GM19463 (cell line): Measurements from ENCODE around the gene SCAMP4.
"Not testable (repeated sequence)": the region's sequence is repeated elsewhere in the genome, so short reads cannot be mapped to it uniquely, and the experiment has no call there.

ENCODE experiments used
- ATAC-seq: cut with Tn5 transposase; IDR thresholded peaks from one replicate; pipeline ENCODE4 v1.9.1; 2021; ENCODE audit warnings: mild to moderate bottlenecking, moderate library complexity; ENCODE audit not compliant: unreplicated experiment

SCAMP4 gene

GRCh38 chr19:1882786-1883692, 22.2 kb upstream of the SCAMP4 start:
- ATAC-seq, result no peak

GRCh38 chr19:1883784-1884183, 21.4 kb upstream of the SCAMP4 start:
- no peak for ATAC-seq

GRCh38 chr19:1884291-1884718, 20.9 kb upstream of the SCAMP4 start:
- ATAC-seq, result no peak

- ATAC-seq, result peak; percentile 15
Observed at GRCh38 chr19:1884719-1885334, 20.4 kb upstream of the SCAMP4 start.

GRCh38 chr19:1885398-1886119, 19.6 kb upstream of the SCAMP4 start, which contains the start of gene ABHD17A:
Gene ABHD17A (minus strand): TSS chr19:1885496. CDS start chr19:1881566, 3,930 bp downstream.
- ATAC-seq, result peak; percentile 93

DNA sequence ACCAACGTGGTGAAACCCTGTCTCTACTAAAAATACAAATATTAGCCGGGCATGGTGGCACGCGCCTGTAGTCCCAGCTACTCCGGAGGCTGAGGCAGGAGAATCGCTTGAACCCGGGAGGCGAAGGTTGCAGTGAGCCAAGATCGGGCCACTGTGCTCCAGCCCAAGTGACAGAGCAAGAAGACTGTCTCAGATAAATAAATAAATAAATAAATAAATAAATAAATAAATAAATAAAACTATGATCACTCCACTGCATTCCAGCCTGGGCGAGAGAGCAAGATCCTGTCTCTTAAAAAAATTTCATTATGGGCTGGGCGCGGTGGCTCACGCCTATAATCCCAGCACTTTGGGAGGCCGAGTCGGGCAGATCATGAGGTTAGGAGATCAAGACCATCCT, 18.8 kb upstream of the SCAMP4 start:
- ATAC-seq, result not testable (repeated sequence)

GRCh38 chr19:1888385-1888784, 16.8 kb upstream of the SCAMP4 start:
- ATAC-seq, result no peak

DNA sequence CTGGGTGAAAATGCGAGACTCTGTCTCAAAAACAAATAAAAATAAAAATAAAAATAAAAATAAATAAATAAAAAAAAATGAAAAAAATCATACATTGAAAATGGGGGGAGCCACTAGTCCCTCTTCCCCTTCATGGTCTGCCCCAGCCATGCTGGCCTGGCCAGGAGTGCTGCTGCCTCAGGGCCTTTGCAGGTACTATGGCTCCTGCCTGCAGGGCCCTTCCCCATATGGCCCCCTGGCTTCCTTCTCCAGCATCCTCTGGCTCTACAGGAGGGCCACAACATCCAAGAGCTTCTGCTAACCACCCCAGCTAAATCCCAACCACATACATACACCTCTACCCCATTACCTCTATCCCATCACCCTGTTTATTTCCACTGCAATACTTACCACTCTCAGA, 15.3 kb upstream of the SCAMP4 start:
- ATAC-seq, result no peak

GRCh38 chr19:1893791-1894190, 11.4 kb upstream of the SCAMP4 start:
- ATAC-seq, result no peak

- ATAC-seq, result no peak
Observed at GRCh38 chr19:1896508-1896907, 8.7 kb upstream of the SCAMP4 start.

GRCh38 chr19:1901940-1902404, 3.2 kb upstream of the SCAMP4 start:
- no peak for ATAC-seq

DNA sequence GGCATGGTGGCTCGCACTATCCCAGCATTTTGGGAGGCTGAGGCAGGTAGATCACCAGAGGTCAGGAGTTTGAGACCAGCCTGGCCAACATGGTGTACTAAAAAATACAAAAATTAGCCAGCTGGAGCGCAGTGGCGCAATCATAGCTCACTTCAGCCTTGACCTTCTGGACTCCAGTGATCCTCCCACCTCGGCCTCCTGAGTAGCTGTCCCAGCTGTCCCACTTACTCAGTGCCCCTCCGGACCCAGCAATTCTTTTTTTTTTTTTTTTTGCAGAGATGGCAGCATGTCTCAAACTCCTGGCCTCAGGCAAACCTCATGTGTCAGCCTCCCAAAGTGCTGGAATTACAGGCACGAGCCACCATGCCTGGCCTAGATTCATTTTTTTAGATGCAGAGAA, 2.3 kb upstream of the SCAMP4 start:
- no peak for ATAC-seq

- ATAC-seq, result no peak
Observed at GRCh38 chr19:1904860-1905109, 414 bp upstream of the SCAMP4 start.

- ATAC-seq, result no peak
Observed at GRCh38 chr19:1905863-1906375, 720 bp downstream of the SCAMP4 start.

DNA sequence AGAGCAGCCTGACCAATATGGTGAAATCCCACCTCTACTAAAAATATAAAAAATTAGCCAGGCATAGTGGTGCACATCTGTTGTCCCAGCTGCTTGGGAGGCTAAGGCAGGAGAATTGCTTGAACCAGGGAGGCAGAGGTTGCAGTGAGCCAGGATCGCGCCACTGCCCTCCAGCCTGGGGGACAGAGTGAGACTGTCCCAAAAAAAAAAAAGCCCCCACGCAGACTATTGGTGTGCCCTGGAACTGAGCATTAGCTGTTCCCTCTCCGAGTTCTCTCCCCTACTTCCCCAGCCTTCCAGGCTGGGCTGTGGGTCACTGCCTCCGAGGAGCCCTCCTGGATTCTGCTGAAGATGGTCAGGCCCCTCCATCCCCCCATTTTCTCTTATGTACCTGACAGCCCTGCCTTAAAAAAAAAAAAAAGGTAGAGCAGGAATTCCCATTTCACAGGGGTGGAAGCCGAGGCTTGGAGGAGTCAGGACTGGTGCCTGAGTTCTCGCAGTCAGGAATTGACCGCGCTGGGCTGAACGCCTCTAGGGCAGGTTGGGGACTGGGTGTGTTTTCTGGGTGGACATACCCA, 1.9 kb downstream of the SCAMP4 start:
- no peak for ATAC-seq

GRCh38 chr19:1907563-1908363, 2.6 kb downstream of the SCAMP4 start:
- no peak for ATAC-seq

GRCh38 chr19:1908364-1908678, 3.1 kb downstream of the SCAMP4 start:
- no peak for ATAC-seq

DNA sequence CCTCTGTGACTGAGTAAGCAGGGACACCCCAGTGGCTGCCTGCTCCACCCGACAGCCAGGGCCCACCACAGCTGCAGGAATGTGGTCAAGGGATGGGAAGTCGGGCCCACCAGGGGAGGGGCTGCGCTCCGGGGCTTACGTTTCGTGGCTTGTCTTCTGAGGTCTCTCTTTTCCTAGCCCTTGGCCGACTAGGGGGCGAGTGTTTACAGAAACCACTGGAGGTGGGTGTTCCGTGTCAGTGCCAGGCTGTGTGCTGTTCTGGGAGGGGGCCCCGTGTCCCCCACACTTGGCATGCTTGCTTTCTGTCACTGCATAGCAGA, 4.5 kb downstream of the SCAMP4 start:
- no peak for ATAC-seq

GRCh38 chr19:1910177-1910576, 5.0 kb downstream of the SCAMP4 start:
- ATAC-seq, result no peak

DNA sequence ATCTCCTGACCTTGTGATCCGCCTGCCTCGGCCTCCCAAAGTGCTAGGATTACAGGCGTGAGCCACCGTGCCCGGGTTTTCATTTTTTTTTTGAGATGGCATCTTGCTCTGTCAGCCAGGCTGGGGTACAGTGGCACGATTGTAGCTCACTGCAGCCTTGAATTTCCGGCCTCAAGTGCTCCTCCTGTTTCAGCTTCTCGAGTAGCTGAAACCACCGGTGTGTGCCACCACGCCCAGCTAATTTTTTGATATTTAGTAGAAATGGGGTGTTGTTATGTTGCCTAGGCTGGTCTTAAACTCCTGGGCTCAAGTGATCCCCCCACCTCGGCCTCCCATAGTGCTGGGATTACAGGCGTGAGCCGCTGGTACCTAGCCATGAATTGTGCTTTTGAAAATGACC, 5.9 kb downstream of the SCAMP4 start:
- no peak for ATAC-seq

DNA sequence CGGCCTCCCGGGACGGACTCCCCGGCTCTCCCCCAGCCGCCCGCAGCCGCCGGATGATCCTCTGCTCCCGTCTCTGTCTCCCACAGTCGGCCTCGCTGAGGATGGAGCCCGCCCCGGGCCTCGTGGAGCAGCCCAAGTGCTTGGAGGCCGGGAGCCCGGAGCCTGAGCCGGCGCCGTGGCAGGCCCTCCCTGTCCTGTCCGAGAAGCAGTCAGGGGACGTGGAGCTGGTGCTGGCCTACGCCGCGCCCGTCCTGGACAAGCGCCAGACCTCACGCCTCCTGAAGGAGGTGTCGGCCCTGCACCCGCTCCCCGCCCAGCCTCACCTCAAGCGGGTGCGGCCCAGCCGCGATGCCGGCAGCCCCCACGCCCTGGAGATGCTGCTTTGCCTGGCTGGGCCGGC, 6.8 kb downstream of the SCAMP4 start:
- no peak for ATAC-seq
